OCI-LY7 (cell line): ENCODE results near the gene SIGLEC5. TPM values are rescaled to one million over a fixed set of nuclear protein-coding genes. Genes with fewer than 3 reads are reported as not detected.

Source experiments
- BruUV-seq: library from RNA; stranded (reverse); fragments of 400-500 nt; replicated peaks from 2 replicates; lab custom pipeline; 2021; lab: Mats Ljungman, UMichigan
- CTCF ChIA-PET: fragments of 300-600 bp; sonication (Branson Sonifier 250); formaldehyde crosslinking; loops from one replicate; lab custom pipeline; 2022; ENCODE audit warnings: antibody characterized with exemption; ENCODE audit not compliant: unreplicated experiment; lab: Charles Lee
- POLR2A ChIA-PET: fragments of 300-600 bp; sonication (Branson Sonifier 250); formaldehyde crosslinking; loops from one replicate; lab custom pipeline; 2022; ENCODE audit warnings: antibody characterized with exemption; lab: Charles Lee
- DNase-seq: peaks from one replicate; pipeline ENCODE4 v3.0.0-alpha.2; 2015; ENCODE audit warnings: low spot score
- H2AFZ ChIP-seq: fragments of 200-600 bp; sonication (generic), shearing (Covaris generic); 2 replicates; pipeline ENCODE4 v1.6.1; 2014; ENCODE audit warnings: mild to moderate bottlenecking, antibody characterized with exemption, low read length, moderate library complexity
- H3K27ac ChIP-seq: fragments of 200-600 bp; sonication (generic); 2 replicates; pipeline ENCODE4 v1.5.1; 2014; ENCODE audit warnings: mixed run types, low read depth, mild to moderate bottlenecking, moderate library complexity, low read length, inconsistent platforms; ENCODE audit not compliant: poor library complexity, severe bottlenecking
- H3K36me3 ChIP-seq: fragments of 200-600 bp; sonication (generic); 2 replicates; pipeline ENCODE4 v1.6.1; 2014; ENCODE audit warnings: mild to moderate bottlenecking, antibody characterized with exemption, low read length, moderate library complexity, mixed read lengths; ENCODE audit not compliant: insufficient read depth
- H3K4me1 ChIP-seq: fragments of 200-600 bp; sonication (generic); 2 replicates; pipeline ENCODE4 v1.5.1; 2014; ENCODE audit warnings: mild to moderate bottlenecking, low read length; ENCODE audit not compliant: insufficient read depth, poor library complexity, severe bottlenecking
- H3K4me2 ChIP-seq: fragments of 200-600 bp; sonication (generic); 2 replicates; pipeline ENCODE4 v1.6.1; 2014; ENCODE audit warnings: mild to moderate bottlenecking, low read length
- H3K4me3 ChIP-seq: fragments of 200-600 bp; sonication (generic); 2 replicates; pipeline ENCODE4 v1.5.1; 2014; ENCODE audit warnings: mild to moderate bottlenecking, low read depth, low read length; ENCODE audit not compliant: poor library complexity, severe bottlenecking
- H3K79me2 ChIP-seq: fragments of 200-600 bp; sonication (generic); 2 replicates; pipeline ENCODE4 v1.6.1; 2016; ENCODE audit warnings: low read depth, mild to moderate bottlenecking, low read length, moderate library complexity, mixed read lengths; ENCODE audit not compliant: insufficient read depth
- H3K9me2 ChIP-seq: fragments of 200-600 bp; sonication (generic); 2 replicates; pipeline ENCODE4 v1.6.1; 2016; ENCODE audit warnings: mild to moderate bottlenecking, low read length, mixed read lengths; ENCODE audit not compliant: insufficient read depth
- H3K9me3 ChIP-seq: fragments of 200-600 bp; sonication (generic); 2 replicates; pipeline ENCODE4 v1.6.1; 2014; ENCODE audit warnings: mild to moderate bottlenecking, mixed run types, low read length, mixed read lengths
- H4K20me1 ChIP-seq: fragments of 200-600 bp; sonication (generic); 2 replicates; pipeline ENCODE4 v1.6.1; 2014; ENCODE audit warnings: mild to moderate bottlenecking, antibody characterized with exemption, low read length, moderate library complexity, mixed read lengths; ENCODE audit not compliant: insufficient read depth
- CTCF ChIP-seq: fragments of 200-600 bp; sonication (generic); conservative IDR thresholded peaks from 2 replicates; pipeline ENCODE4 v1.5.1; 2014; ENCODE audit warnings: mild to moderate bottlenecking, antibody characterized with exemption, low read length, moderate library complexity, mixed read lengths
- EZH2phosphoT487 ChIP-seq: fragments of 200-600 bp; sonication (generic); IDR thresholded peaks from 2 replicates; pipeline ENCODE4 v1.6.1; 2018; ENCODE audit warnings: low read depth, borderline replicate concordance, mild to moderate bottlenecking, mixed run types, antibody characterized with exemption, low read length, moderate library complexity, mixed read lengths
- intact Hi-C: fragments of 100-400 bp; cut with micrococcal nuclease; formaldehyde crosslinking; loops from one replicate; pipeline ENCODE4 v1.10.0; 2022; ENCODE audit not compliant: unreplicated experiment
- total RNA-seq, 2 experiments: library from RNA; depleted of rRNA in 1 of 2; stranded (reverse); fragments of >200 nt in 1 of 2; shearing (Covaris generic) in 1 of 2; gene quantifications; 2 replicates each; pipeline ENCODE4 v1.2.3, GENCODE V29; 2014 to 2022

Gene SIGLEC5
- total RNA-seq, 2 experiments from 2014 or later: not detected

- Histone ChIP-seq H2AFZ (no peak overlapping the region), H3K36me3 (no peaks in the 10 kb centered on the region), H3K79me2 (no peaks in the 10 kb centered on the region), H3K9me3 (no peaks in the 10 kb centered on the region), H3K4me3 (no peak overlapping the region), H3K4me1 (peaks cover 43% of the 10 kb centered on the region), H3K27ac (no peak overlapping the region), H3K4me2 (no peak overlapping the region), H3K9me2 (no peaks in the 10 kb centered on the region), H4K20me1 (no peaks in the 10 kb centered on the region)
- TF ChIP-seq CTCF: no peak
- no peak for TF ChIP-seq EZH2phosphoT487
- BruUV-seq: no TSS peak
- DNase-seq: no peak
- ChIA-PET POLR2A (no interaction called here), CTCF (no interaction called here)
- intact Hi-C loops: no loop called here
Observed at GRCh38 chr19:51598159-51598915, 31.9 kb downstream of the SIGLEC5 start.

- H3K27ac ChIP-seq: no peak overlapping the region
- POLR2A ChIA-PET: no interaction called here
- TF ChIP-seq CTCF (no peak), EZH2phosphoT487 (no peak)
- peak overlapping the region; percentile 80 for H3K4me3 ChIP-seq
- CTCF ChIA-PET: no interaction called here
- H3K9me3 ChIP-seq: no peaks in the 10 kb centered on the region
- no peak for DNase-seq
- peaks cover 29% of the 10 kb centered on the region for H3K4me1 ChIP-seq
- no TSS peak for BruUV-seq
- H3K9me2 ChIP-seq: no peaks in the 10 kb centered on the region
- intact Hi-C loops: no loop called here
- peak overlapping the region; percentile 86 for H3K4me2 ChIP-seq
- no peaks in the 10 kb centered on the region for H3K79me2 ChIP-seq
- no peaks in the 10 kb centered on the region for H3K36me3 ChIP-seq
- no peaks in the 10 kb centered on the region for H4K20me1 ChIP-seq
- H2AFZ ChIP-seq: 0 out of 2 replicates have a peak overlapping the region, but pooled peaks have one; percentile 89
Observed at GRCh38 chr19:51595190-51596175, 34.7 kb downstream of the SIGLEC5 start.
